GM21723 (cell line): Measurements from ENCODE around the gene ADARB1.
"Not testable (repeated sequence)": the region's sequence is repeated elsewhere in the genome, so short reads cannot be mapped to it uniquely, and the experiment has no call there.

Source experiments
- ATAC-seq: cut with Tn5 transposase; IDR thresholded peaks from one replicate; pipeline ENCODE4 v1.9.1; 2021; ENCODE audit warnings: mild to moderate bottlenecking, moderate library complexity; ENCODE audit not compliant: unreplicated experiment

ADARB1 gene, protein sequence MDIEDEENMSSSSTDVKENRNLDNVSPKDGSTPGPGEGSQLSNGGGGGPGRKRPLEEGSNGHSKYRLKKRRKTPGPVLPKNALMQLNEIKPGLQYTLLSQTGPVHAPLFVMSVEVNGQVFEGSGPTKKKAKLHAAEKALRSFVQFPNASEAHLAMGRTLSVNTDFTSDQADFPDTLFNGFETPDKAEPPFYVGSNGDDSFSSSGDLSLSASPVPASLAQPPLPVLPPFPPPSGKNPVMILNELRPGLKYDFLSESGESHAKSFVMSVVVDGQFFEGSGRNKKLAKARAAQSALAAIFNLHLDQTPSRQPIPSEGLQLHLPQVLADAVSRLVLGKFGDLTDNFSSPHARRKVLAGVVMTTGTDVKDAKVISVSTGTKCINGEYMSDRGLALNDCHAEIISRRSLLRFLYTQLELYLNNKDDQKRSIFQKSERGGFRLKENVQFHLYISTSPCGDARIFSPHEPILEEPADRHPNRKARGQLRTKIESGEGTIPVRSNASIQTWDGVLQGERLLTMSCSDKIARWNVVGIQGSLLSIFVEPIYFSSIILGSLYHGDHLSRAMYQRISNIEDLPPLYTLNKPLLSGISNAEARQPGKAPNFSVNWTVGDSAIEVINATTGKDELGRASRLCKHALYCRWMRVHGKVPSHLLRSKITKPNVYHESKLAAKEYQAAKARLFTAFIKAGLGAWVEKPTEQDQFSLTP

DNA sequence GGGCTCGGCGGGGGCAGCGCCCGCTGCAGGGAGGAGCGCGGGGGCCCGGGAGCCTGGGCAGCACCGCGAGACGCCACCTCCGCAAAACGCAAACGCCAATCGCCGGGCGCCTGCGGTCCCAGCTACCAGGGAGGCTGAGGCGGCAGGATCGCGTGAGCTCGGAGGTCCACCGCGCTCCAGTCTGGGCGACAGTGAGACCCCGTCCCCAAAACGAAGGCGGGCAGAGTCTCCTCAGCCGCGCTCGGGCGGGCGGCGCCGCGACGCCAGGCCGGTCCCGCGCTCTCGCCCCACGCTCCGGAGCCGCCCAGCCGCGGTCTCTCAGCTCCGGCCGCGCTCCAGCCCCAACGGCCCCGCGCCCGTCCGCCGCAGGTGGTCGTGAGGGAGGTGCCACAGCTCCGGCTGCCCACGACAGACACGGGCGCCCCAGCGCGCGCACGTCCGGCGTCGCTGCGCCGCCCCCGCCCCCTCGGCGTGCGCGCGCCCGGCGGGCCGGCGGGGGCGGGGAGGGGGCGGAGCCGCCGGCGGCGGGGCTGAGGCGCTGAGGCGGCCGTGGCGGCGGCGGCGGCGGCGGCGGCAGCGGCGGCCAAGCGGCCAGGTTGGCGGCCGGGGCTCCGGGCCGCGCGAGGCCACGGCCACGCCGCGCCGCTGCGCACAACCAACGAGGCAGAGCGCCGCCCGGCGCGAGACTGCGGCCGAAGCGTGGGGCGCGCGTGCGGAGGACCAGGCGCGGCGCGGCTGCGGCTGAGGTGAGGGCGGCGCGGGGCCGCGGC is at the start of gene ADARB1:
TSS of gene ADARB1 (plus strand) at position 533 of the 770 bp plus-strand sequence. CDS start 97,077 bp downstream, outside the sequence.
- peak; percentile 71 for ATAC-seq

DNA sequence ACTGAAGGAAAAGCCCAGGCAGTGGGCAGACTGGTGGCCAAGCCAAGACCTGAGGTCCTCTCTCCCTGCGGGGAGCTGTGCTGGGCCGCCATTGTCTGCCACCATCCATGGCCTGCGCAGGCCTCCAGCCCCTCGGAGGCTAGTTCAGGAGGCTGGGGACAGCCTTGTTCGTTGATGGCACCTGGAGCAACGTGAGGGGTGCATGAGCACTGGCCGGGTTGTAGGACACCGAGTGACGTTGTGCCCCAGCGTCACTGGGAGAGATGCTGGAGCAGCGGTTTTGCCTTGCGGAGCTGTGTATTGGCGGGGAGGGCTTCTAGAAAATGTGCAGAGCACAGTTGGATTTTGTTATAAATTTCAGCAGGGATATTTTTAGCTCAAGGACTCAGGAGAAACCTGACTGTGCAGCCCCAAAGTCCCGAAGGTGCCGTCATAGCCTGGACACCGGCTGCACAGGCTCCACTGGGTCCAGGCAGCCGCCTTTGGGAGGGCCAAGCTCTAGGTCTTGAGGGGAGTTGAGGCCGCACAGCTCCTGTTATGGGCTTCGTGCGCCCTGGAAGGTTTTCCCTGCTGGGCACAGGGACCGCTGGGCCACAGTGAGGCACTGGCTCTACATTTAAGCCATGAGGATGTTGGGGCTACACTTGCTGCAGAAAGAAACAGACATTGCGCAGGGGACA is 48.2 kb upstream of the ADARB1 start:
- no peak for ATAC-seq

DNA sequence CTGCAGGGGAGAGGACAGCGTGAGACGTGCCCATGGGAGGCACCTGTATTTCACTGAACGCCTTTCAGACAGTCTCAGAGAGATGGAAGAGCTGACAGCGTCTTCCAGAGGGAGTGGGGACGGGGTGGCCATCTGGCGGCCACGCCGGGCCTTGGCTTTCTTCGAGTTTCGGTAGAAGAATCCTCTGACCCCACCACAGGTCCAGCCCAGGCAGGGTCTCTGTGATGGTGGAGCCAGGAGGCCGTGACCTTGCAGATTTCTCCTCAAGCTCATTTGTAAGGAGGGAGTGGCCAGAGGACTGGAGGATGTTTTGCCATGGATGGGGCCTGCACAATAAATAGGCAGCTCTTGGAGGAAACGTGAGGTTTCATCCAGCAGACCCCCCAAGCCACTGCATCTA is 47.6 kb upstream of the ADARB1 start:
- ATAC-seq, result no peak

DNA sequence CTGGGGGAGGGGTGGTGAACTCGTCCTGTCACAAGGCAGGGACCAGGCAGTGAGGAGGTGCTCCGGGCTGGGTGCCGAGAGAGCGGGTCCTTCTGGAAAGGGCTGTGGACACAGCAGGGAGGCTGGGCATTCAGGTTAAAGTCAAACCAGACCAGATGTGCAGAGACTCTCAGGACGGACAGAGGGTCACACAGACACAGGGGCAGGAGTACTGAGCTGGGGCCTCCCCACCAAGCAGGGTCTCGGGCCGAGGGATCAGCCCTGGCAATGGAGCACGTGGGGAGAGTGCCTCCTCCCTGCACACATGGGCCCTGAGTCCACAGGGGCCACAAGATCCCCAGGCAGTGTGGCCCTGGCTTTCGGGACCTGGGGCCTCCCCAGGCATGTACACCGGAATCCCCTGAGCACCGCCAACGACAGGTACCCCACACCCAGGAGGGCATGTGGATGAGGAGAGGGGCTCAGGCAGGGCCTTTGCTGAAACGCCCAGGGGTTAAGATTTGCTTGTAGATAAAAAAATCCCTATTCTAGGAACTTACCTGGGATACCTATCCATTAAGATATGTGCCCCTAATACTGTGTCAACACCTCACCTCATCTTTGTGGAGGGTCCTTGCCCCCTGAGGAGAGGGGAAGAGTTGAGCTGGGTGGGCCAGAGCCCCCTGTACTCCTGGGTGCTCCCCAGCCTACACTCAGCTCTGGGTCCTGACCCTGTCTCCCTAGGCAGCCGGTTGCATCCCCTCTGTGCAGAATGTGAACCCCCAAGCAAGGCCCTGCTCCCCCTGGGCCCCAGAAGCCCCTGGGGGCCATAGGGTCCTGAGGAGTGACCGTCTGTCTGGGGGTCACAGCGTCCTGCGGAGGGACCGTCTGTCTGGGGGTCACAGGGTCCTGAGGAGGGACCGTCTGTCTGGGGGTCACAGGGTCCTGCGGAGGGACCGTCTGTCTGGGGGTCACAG is 46.9 kb upstream of the ADARB1 start:
- ATAC-seq, result no peak

DNA sequence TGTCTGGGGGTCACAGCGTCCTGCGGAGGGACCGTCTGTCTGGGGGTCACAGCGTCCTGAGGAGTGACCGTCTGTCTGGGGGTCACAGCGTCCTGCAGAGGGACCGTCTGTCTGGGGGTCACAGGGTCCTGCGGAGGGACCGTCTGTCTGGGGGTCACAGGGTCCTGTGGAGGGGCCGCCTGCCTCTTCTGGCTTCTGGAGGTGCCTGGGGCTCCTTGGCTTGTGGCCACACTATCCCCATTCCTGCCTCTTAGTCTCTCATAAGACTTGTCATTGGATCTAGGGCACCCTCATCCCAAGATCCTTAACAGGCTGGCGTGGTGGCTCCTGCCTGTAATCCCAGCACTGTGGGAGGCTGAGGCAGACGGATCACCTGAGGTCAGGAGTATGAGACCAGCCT is 45.7 kb upstream of the ADARB1 start:
- not testable (repeated sequence) for ATAC-seq

DNA sequence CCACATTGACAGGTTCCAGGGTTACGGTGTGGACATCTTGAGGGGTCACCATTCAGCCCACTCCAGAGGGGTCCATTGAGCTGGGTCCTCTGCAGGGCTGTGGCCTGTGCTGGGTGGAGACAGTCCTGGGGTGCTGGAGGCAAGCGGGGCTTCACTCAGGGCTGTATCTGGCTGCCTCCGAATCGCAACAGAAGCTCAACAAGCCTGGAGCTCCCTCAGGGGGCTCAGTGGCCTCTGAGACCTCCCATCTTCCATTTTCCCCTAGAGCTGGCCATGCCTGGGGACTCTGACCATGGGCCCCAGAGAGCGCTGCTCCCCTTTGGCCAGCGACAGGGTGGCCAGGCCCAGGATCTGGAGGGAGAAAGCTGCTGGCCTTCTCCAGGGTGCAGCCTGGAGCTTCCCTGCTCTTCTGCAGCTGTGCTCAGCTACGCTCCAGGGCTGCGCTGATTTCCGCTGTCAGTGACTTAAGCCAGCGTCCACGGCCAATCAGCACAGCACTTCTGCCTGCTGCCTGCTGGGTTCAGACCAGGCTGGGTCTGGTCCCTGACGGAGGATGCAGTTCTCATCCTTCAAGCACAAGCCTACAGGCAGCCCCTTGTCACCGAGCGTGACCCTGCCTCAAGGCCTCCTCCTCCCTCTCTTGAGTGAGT is 45.0 kb upstream of the ADARB1 start:
- ATAC-seq, result no peak

DNA sequence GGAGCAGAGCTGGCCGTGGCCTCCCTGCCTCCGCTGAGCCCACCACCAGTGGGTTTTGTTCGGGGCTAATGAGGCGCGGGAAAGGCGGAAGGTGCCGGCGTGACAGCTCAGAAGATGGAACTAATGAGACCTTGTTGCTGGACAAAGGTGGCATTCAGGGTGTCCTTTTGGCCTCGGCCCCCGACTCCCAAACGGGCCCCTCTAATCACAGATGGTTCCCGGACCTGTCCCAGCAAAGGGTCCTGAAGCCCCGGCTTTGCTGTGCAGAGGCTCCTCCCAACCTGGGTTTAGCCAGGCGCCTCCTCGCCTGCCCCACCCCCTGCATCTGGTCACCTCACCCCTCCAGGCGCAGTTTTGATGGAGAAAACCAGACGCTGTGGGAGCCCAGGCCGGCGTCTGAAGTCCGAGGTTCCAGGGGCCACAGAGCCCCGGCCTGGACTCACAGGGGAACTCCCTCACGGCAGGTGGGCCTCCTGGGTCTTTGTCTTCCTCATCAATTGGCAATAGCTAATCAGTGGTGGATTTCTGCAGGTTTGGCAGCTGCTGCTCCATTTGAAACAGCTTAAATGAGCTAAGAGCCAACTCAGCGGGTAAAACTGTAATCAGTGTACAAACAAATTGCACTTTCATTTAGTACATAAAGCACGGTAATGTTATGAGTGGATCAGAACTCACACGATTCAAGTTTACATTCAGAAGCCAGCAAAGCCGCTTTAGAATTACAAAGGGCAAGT is 44.3 kb upstream of the ADARB1 start:
- no peak for ATAC-seq

DNA sequence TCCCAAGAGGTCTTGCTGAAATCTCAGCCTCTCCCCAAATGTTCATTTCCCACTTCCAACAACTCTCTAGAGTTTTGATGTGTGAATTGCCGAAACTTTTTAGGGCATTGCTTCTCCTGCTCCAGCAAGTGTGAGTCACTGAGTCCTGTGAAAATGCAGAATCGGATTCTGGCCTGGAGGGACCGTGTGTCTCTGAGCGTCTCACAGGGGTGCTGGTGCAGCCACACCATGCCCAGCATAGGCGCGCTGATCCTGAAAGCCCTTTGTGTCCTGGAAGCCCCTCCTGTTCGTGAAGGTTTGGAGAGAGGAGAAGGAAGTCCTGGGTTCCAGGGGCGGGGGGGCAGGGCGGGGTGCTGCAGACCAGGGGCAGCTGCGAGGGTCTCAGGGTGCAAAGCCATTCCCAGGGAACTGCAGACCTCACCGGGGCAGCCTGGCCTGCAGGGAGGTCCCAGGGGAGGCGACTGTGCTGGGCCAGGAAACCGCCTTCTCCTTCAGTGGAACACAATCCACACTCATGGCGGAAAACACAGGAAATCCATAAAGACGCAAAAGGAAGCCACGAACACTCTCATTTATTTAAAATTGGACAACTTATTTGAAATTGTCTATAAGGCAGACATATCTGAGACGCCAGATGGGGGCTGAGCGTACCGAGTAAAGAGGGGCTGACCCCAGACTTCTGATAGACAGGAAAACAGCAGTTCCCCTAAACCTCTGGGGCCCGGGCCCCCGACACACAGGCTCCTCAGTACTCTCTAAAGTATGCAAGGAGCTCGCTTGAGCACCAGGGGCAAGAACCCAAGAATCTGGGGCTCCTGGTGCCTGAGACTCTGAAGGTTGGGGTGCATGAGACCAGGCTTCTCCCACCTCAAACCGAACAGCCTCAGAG is 43.5 kb upstream of the ADARB1 start:
- ATAC-seq, result no peak

DNA sequence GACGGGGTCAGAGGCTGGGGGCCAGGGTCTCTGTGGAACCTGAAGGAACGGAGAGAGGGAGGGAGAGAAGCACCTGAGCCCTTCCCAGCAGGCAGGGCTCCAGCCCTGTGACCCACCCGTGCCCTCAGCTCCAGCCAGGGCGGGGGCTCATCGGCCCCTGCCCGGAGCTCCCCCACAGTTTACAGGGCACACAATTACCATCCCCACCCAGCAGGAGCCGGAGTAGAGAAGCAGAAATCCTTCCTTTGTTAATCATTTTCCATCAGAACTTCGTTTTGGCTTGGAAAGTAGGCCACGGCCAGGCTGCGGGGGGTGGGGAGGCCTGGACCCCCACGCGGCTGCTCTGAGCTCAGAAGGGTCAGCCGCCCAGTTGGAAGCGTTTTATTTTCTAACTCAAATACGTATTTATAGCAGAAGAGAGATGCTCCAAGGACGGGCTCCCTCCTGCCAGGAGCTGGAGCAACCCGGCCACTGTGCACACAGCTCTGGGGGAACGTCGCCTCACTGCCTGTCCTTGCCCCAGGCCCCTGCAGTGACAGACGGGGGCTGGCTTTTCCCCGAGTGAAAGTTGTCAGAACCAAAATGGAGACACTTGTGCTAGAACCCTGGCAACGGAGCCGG is 42.7 kb upstream of the ADARB1 start:
- ATAC-seq, result no peak

DNA sequence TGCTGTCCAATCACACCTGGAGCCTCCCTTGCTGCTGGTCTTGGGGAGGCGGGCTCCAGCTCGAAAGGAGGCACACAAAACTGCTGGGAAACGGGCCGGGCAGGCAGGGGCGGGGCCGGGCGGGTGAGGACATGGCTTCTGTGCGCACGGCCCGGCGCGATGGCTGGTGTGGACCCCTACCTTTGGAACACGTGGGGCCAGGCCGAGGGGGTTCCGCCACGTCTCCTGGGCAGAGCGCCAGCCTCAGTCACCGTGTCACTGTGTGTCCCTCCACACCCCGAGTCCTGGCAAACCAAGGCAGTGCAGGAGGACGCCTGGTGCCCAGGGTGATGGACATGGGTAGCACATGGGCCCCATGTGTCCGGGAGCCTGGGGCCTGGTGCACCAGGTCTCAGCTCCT is 42.0 kb upstream of the ADARB1 start:
- no peak for ATAC-seq

DNA sequence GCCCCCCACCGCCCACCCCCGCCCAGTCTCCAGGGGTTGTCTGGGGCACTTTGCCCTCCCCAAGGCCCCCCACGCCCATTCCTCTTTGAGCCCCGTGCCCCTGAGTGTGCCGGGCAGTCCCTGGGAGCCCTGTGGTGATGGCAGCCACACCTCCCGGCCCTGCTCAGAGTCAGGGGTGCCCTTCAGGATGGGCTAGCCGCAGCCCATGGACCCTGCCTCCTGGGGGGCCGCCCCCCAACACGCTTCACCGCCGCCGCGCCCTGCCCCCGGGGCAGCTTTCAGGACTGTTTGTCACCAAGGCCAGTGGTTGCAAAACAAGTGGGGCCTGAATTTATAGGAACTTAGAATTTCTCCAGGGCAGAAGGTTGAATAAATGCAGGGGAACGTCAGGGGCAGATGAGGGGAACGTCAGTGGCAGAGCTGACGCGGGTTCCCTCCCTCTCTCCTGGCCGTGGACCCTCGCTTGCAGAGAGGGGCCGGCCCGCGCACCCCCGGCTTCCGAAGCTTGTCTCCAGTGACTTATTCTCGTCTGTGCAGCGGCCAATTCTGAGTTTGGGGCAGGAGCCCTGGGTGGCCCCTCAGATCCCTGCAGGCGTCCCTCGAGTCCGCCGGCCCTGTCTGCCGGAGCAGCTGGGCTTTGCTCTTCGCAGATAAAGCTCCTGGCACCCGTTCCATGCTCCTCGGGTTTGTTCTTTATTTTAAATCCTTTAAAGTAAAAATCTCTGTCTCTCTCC is 41.2 kb upstream of the ADARB1 start:
- ATAC-seq, result no peak

DNA sequence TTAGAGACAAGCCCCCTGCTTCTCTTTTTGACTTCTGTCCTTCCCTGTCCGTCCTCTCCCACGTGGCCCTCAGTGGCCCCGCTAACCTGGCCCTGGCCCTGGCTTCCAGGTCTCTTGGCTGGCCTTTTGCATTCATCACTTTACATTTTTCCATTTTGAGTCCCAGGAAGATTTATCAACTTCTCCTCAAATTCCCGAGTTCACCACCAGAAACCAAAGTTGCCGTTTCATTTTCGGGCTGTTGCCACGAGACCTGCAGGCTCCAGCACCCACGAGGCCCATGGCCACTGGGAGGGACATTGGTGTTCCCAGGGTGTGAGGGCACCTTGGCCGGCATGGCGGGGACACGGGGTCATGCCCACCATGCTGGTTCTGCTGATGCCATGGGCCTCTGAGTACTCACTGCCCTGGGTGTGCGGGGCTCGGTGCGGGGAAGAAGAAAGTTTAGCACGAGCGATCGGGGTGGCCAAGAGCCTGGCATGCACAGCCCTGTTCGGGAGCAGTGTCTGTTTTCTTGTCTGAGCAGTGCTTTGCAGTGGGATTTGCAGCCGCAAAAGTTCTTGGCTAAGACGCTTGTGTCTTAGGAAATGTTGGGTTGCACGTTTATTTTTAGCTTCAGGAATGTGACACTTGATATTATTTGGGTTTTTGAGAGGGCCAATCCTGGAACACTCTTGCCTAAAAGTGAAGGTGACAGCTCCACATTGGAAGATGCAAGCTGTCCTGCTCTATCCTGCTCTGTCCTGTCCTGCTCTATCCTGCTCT is 40.4 kb upstream of the ADARB1 start:
- ATAC-seq, result no peak

DNA sequence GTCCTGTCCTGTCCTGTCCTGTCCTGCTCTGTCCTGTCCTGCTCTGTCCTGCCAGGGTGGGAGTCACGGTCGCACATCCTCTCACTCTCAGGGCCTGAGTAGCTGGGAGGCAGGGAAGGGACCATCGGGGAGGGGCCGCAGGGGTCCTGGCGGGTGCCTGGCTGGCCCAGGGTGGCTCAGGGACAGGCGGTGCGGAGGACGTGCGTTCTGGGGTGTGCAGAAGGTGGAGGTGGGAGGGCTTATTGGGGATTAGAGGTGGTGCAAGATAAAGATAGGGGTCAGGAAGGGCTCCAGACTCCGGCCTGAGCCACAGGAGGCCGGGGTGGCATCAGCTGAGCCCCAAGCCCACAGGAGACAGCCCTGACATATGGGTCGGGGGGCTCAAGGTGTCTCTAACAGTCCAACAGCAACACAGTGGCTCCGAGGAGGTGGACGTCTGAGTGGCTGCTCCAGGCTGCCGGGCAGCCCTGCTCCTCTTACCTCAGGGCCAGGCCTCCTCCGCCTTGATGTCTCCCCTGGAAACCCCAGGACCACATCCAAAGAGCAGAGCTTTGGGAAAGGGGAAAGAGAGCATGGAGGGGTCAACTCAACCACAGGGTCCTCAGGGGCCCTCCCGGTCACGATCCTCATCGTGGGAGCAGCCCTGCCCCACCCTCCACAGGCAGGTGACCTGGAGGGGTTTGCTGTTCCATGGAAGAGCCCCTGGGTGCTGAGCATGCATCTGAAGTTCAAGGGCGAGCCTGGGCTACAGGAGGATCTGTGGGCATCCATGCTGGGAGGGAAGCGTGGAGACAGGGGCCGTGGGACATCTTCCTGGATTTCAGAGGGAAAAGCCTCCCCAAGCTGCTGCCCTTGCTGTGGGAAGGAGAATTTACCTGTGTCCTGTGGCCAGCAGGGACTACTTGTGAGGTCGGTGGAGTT is 39.6 kb upstream of the ADARB1 start:
- ATAC-seq, result no peak

DNA sequence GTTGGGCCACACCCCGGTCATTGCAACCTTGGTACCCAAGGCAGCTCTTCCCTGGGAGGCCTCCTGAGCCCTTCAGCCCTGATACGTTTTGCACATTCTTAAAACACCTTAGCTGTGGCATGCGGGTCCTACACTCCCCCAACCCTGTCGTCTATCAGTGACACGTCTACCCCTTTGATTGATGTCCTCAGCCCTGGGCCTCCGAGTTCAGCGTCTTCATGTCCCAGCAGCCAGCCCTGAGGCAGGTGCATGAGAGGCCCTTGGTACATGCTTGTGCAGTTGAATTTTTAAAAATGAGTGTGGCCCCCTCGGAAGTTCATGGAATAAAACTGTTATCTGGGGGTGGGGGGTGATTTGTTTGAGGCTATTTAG is 38.9 kb upstream of the ADARB1 start:
- no peak for ATAC-seq

DNA sequence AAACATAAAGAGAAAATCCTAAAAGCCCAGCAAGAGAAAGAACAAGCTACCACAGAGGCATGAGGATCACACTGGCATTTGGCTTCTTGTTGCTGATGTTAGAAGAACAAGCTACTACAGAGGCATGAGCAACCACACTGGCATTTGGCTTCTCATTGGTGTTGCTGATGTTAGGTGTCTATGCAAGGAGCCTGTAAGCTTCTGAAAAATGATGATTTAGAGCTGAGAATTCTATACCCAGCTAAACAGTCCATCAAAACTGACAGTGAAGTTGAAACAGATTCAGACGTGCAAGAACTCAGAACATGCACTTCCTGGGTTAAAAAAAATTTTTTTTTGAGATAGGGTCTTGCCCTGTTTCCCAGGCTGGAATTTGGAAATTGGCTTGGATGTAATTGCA is 37.8 kb upstream of the ADARB1 start:
- no peak for ATAC-seq
